GM12878 (cell line): ENCODE measurements around the gene FBXL16. TPM values are rescaled to one million over a fixed set of nuclear protein-coding genes. Genes with fewer than 3 reads are reported as not detected.
A peak's percentile ranks its signal among the peaks of the same experiment; 100 is the strongest.

Experiments
- ATAC-seq: fragments of 200-7000 bp; cut with Tn5 transposase; 3 replicates; pipeline ENCODE4 v1.9.1; 2020; ENCODE audit warnings: mild to moderate bottlenecking, moderate library complexity
- BruUV-seq: library from RNA; stranded (reverse); fragments of 400-500 nt; replicated peaks from 2 replicates; lab custom pipeline; 2021; lab: Mats Ljungman, UMichigan
- CTCF ChIA-PET: fragments of 300-600 bp; sonication (Branson Sonifier 250); formaldehyde crosslinking; extraction: SDS; loops from one replicate; lab custom pipeline; 2021; ENCODE audit warnings: inconsistent platforms; lab: Yijun Ruan, JAX
- POLR2A ChIA-PET: fragments of 350-600 bp; formaldehyde crosslinking; extraction: SDS; loops from one replicate; lab custom pipeline; 2021; ENCODE audit warnings: inconsistent platforms; lab: Charles Lee
- RAD21 ChIA-PET: fragments of 300-600 bp; sonication (Branson Sonifier 250); formaldehyde crosslinking; loops from one replicate; lab custom pipeline; 2023; ENCODE audit warnings: antibody characterized with exemption; ENCODE audit not compliant: unreplicated experiment; lab: Charles Lee
- SMC1A ChIA-PET: fragments of 300-600 bp; sonication (Branson Sonifier 250); formaldehyde crosslinking; loops from one replicate; lab custom pipeline; 2023; ENCODE audit not compliant: unreplicated experiment, uncharacterized antibody; lab: Charles Lee
- DNase-seq: peaks from one replicate; pipeline ENCODE4 v3.0.0-alpha.2; 2011; ENCODE audit warnings: low read depth, low spot score
- FAIRE-seq: peaks from 3 replicates; lab custom pipeline; 2011; peaks lifted over from hg19 to GRCh38; lab: Jason Lieb, UNC
- H2AFZ ChIP-seq: 2 replicates; pipeline ENCODE4 v1.6.0; 2011; ENCODE audit warnings: low read depth, low read length, control low read depth; ENCODE audit not compliant: control insufficient read depth
- H3K27ac ChIP-seq: 2 replicates; pipeline ENCODE4 v1.5.1; 2011; ENCODE audit warnings: control low read depth; ENCODE audit not compliant: control insufficient read depth, insufficient read depth
- H3K27me3 ChIP-seq, 2 experiments: replicated peaks in 1 of 2; 2 replicates each; pipeline versions ENCODE4 v1.6.0 to v1.6.1; 2011; ENCODE audit warnings: low read length in 1 of 2; ENCODE audit not compliant: control insufficient read depth in 2 of 2, insufficient read depth in 2 of 2
- H3K36me3 ChIP-seq, 2 experiments: 2 replicates each; pipeline ENCODE4 v1.5.1; 2011; ENCODE audit warnings: low read length in 1 of 2; ENCODE audit not compliant: control insufficient read depth in 2 of 2, insufficient read depth in 2 of 2
- H3K4me1 ChIP-seq: 2 replicates; pipeline ENCODE4 v1.6.1; 2011; ENCODE audit warnings: mild to moderate bottlenecking, low read length, moderate library complexity, mixed read lengths; ENCODE audit not compliant: control insufficient read depth, insufficient read depth
- H3K4me2 ChIP-seq: 2 replicates; pipeline ENCODE4 v1.6.0; 2011; ENCODE audit warnings: control low read depth; ENCODE audit not compliant: control insufficient read depth, insufficient read depth
- H3K4me3 ChIP-seq: fragments of 200-600 bp; sonication (generic); 2 replicates; pipeline ENCODE4 v1.5.1; 2016
- H3K79me2 ChIP-seq: 2 replicates; pipeline ENCODE4 v1.6.0; 2011; ENCODE audit warnings: low read length; ENCODE audit not compliant: control insufficient read depth, insufficient read depth
- H3K9ac ChIP-seq: 2 replicates; pipeline ENCODE4 v1.8.0; 2011; ENCODE audit warnings: low read length, control low read depth, mixed read lengths; ENCODE audit not compliant: control insufficient read depth, insufficient read depth
- H3K9me3 ChIP-seq: replicated peaks from 3 replicates; pipeline ENCODE4 v1.5.1; 2011; ENCODE audit warnings: mild to moderate bottlenecking, low read length; ENCODE audit not compliant: control insufficient read depth, insufficient read depth
- H4K20me1 ChIP-seq: 2 replicates; pipeline ENCODE4 v1.6.0; 2011; ENCODE audit not compliant: control insufficient read depth, insufficient read depth
- EGR1 ChIP-seq, 2 experiments: IDR thresholded peaks; 1 replicate in 1 of 2; 2 replicates in 1 of 2; pipeline ENCODE4 v1.6.1; 2011 to 2012; ENCODE audit warnings: low read depth in 2 of 2, low read length in 2 of 2, borderline replicate concordance in 1 of 2, mild to moderate bottlenecking in 1 of 2, moderate library complexity in 1 of 2
- NFYB ChIP-seq: IDR thresholded peaks from 2 replicates; pipeline ENCODE4 v1.6.1; 2011; ENCODE audit warnings: low read depth, mild to moderate bottlenecking, low read length, improper control_type of control experiment, moderate library complexity; ENCODE audit not compliant: insufficient read depth
- POLR2A ChIP-seq: IDR thresholded peaks from 2 replicates; pipeline ENCODE4 v1.6.1; 2011; ENCODE audit warnings: low read depth, mild to moderate bottlenecking, low read length
- SP1 ChIP-seq: IDR thresholded peaks from one replicate; pipeline ENCODE4 v1.6.1; 2011; ENCODE audit warnings: low read depth, low read length
- ZNF687 ChIP-seq: fragments of 450-650 bp; IDR thresholded peaks from 2 replicates; pipeline ENCODE4 v1.6.1; 2017; ENCODE audit warnings: mild to moderate bottlenecking, moderate library complexity
- WGBS: methylation state at CpG from one replicate; pipeline ENCODE4 v1.1.6; 2016; ENCODE audit warnings: low lambda C conversion rate; ENCODE audit not compliant: insufficient replicate concordance, insufficient coverage; ENCODE audit errors: missing lambda C conversion rate; 5-methylcytosine and 5-hydroxymethylcytosine counted together
- in situ Hi-C: fragments of 300-500 bp; cut with MboI; formaldehyde crosslinking; loops from 9 replicates; pipeline ENCODE4 v1.14.3; 2018; ENCODE audit warnings: mixed read lengths
- intact Hi-C: fragments of 100-400 bp; cut with micrococcal nuclease; formaldehyde crosslinking; loops from one replicate; pipeline ENCODE4 v1.14.2; 2022; ENCODE audit not compliant: unreplicated experiment
- polyA plus RNA-seq, 11 experiments: library from polyadenylated mRNA; depleted of rRNA in 4 of 11; unstranded in 6 of 11; stranded (reverse) in 5 of 11; fragments of >200 nt; fragmentation: Nextera tagmentation in 4 of 11; fragmentation: Illumina TruSeq in 1 of 11; extraction: Ambion mirVana in 4 of 11; extraction: Trizol in 1 of 11; gene quantifications; 1 replicate in 1 of 11; 2 replicates in 10 of 11; pipeline versions ENCODE4 v1.2.1 to v1.2.3, GENCODE V29; 2011 to 2016; ENCODE audit warnings: inconsistent platforms in 2 of 11, missing spikeins in 2 of 11, low read depth in 1 of 11
- total RNA-seq, 4 experiments: library from RNA; depleted of rRNA in 3 of 4; stranded (reverse); fragments of >200 nt in 3 of 4; fragmentation: Illumina TruSeq in 1 of 4; extraction: Trizol in 1 of 4; gene quantifications; 2 replicates each; pipeline versions ENCODE4 v1.2.1 to v1.2.3, GENCODE V29; 2013 to 2021

The FBXL16 gene
- total and polyA plus RNA-seq, 10 of the 15 experiments (the other 5 are each of a cell fraction or from before 2014, with no cell fraction given), result 0.13 to 1.4 (median 0.24) TPM

GRCh38 chr16:714558-715476 is 9.2 kb upstream of the FBXL16 start, which contains the start of gene METRN:
TSS of gene METRN (plus strand) at chr16:715118. CDS start at chr16:715290, 172 bp downstream.
- 14% methylated on average over 55 of the region's 108 CpGs for WGBS
- ATAC-seq (peak; percentile 88), DNase-seq (no peak), FAIRE-seq (no peak)
- Histone ChIP-seq H3K4me3 (peak within 1 kb of the TSS; percentile 58), H3K4me1 (peaks cover 7% of the 10 kb centered on the region), H3K9ac (no peak within 1 kb of the TSS), H3K27ac (no peak within 1 kb of the TSS), H3K36me3 (no peaks in the 10 kb centered on the region), H3K4me2 (peak within 1 kb of the TSS; percentile 82), H4K20me1 (0 out of 2 replicates have a peak, but pooled peaks cover 2% of the 10 kb centered on the region), H3K9me3 (no peaks in the 10 kb centered on the region), H3K27me3 (no peaks in the 10 kb centered on the region), H3K79me2 (no peaks in the 10 kb centered on the region), H2AFZ (peak within 1 kb of the TSS; percentile 63)
- peak; percentile 75 for TF ChIP-seq SP1
- no peak for TF ChIP-seq ZNF687
- TF ChIP-seq EGR1 (IDR thresholded peaks at IDR 0.05; ENCODE audit: borderline replicate concordance in 1 of 2, low read depth in 2 of 2, low read length in 2 of 2), result peak in 1 of 2 experiments; percentile 58; a peak in 2 of 3 replicates
- peak; percentile 55; the same call in 1 of the 2 replicates for TF ChIP-seq POLR2A
- TF ChIP-seq NFYB, result peak; percentile 92
- intact Hi-C loops (no loop called here), in situ Hi-C loops (loop anchor here (5.0 kb wide), 1 partner anchor 72 kb away; the partner anchor contains the start of genes CHTF18 and RPUSD1)
- ChIA-PET POLR2A (interaction anchor here (1.6 to 2.4 kb wide), 2 partner anchors 20 to 74 kb away, joined by 4 to 7 read pairs; partner anchors contain the start of genes CHTF18 and RPUSD1), SMC1A (interaction anchor here (1.0 kb wide), 2 partner anchors 11 to 23 kb away, joined by 3 read pairs; partner anchors contain the start of gene CCDC78), RAD21 (interaction anchor here (1.5 kb wide), 1 partner anchor 70 kb away, joined by 5 read pairs; no protein-coding TSS in a partner anchor), CTCF (interaction anchor here (1.9 to 2.2 kb wide), 3 partner anchors 23 to 70 kb away, joined by 5 to 9 read pairs (median 6); partner anchors contain the start of gene CIAO3)
- no TSS peak for BruUV-seq
